GM04503 (cell line): ENCODE data around the gene GNA14.
"Not testable (repeated sequence)": the region's sequence is repeated elsewhere in the genome, so short reads cannot be mapped to it uniquely, and the experiment has no call there.

ENCODE experiments used
- DNase-seq: peaks from one replicate; pipeline ENCODE4 v3.0.0-alpha.2; 2012; ENCODE audit warnings: low read depth

Gene GNA14

DNA sequence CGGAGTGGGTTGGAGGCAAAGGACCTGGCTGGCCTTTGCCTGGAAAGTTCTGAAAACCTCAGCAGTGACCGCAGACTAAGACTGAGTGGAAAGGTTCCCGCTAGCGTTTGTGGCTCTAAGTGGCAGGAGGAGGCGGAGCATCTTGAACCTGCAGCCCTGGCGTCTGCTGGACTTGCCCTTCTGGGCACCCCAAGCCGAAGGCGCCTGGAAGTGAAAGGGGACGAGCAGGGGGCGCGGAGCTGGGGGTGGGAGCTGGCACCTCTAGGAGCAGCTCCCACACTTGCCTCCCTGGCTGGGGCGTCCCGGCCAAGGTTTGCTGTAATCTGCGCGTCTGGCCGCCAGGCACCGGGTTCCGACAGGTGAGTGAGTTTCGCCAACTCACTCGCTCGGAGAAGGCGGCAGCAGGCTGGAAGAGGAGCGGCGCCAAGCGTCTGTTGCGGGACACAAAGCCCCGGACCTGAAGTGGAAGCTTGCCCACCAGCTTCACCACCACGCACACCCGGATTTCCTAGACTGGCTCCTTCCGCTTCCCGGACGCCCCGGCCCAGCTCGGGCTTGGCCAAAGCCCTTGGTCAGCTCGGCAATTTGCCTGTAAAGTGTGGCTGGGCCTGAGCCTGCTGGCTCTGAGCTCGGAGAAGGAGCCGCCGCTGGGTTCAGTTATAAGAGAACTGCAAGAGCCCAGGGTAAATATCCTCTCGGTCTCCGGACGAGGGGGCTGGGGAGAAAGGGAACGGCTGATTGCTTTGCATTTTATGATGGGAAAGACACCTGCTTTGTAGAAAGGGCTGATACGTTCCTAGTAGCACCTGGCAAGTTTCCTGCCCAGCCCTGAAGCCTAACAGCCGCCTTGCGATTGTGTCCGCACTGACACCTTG, at the start of gene GNA14:
Gene GNA14, minus strand, starts transcription at position 89 of the 875 bp plus-strand sequence. CDS start 529 bp downstream, outside the sequence.
- no peak for DNase-seq

GRCh38 chr9:77697238-77697984, 49.3 kb upstream of the GNA14 start:
- DNase-seq: no peak

DNA sequence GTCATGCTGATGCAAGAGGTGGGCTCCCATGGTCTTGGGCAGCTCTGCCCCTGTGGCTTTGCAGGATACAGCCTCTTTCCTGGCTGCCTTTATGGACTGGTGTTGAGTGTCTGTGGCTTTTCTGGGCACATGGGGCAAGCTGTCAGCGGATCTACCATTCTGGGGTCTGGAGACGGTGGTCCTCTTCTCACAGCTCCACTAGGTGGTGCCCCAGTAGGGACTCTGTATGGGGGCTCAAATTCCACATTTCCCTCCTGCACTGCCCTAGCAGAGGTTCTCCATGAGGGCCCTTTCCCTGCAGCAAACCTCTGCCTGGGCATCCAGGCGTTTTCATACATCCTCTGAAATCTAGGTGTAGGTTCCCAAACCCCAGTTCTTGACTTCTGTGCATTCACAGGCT, 42.6 kb upstream of the GNA14 start:
- DNase-seq: not testable (repeated sequence)

GRCh38 chr9:77690119-77690518, 42.0 kb upstream of the GNA14 start:
- DNase-seq: not testable (repeated sequence)

DNA sequence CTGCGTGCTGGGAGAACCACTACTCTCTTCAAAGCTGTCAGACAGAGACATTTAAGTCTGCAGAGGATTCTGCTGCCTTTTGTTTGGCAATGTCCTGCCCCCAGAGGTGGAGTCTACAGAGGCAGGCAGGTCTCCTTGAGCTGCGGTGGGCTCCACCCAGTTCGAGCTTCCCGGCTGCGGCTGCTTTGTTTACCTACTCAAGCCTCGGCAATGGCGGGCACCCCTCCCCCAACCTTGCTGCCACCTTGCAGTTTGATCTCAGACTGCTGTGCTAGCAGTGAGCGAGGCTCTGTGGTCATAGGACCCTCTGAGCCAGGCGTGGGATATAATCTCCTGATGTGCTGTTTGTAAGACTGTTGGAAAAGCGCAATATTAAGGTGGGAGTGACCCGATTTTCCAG, 39.6 kb upstream of the GNA14 start:
- DNase-seq: not testable (repeated sequence)

DNA sequence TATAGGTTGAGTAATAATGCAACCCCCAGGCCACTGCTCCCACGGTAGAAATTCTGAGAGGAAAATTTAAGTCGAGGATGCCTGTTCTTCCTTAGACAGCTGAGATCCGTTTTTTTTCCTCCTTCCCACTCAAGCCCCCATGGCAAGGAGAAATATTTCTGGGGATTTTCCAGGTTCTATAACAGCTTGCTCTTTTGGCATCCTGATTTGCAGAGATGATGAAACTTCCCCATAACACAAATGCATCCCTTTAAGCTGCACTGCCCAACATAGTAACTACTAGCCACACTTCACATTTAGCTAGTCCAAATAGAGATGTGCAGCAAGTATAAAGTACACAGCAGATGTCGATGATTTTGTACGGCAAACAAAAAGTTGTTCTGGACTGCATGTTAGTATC, 32.5 kb upstream of the GNA14 start:
- DNase-seq: no peak

- DNase-seq: no peak
These were observed 31.7 kb upstream of the GNA14 start for GRCh38 chr9:77679661-77680368.

GRCh38 chr9:77679088-77679487, 31.0 kb upstream of the GNA14 start:
- DNase-seq: no peak

GRCh38 chr9:77677957-77678535, 29.9 kb upstream of the GNA14 start:
- DNase-seq: no peak

DNA sequence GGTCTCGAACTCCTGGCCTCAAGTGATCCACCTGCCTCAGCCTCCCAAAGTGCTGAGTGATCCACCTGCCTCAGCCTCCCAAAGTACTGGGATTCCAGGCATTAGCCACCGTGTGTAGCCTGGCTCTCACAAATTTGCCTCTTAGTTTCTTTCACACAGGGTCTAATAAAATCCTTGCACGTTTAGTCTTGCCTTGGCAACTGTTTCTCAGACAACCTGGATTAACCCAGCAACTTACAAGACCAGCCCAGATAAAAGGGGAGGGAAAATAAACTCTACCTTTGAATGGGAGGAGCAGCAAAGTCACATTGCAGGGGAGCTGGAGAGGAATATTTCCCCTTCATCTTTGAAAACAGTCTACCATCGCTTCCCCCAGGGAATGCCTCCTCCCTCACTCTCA, 29.3 kb upstream of the GNA14 start:
- DNase-seq: no peak

DNA sequence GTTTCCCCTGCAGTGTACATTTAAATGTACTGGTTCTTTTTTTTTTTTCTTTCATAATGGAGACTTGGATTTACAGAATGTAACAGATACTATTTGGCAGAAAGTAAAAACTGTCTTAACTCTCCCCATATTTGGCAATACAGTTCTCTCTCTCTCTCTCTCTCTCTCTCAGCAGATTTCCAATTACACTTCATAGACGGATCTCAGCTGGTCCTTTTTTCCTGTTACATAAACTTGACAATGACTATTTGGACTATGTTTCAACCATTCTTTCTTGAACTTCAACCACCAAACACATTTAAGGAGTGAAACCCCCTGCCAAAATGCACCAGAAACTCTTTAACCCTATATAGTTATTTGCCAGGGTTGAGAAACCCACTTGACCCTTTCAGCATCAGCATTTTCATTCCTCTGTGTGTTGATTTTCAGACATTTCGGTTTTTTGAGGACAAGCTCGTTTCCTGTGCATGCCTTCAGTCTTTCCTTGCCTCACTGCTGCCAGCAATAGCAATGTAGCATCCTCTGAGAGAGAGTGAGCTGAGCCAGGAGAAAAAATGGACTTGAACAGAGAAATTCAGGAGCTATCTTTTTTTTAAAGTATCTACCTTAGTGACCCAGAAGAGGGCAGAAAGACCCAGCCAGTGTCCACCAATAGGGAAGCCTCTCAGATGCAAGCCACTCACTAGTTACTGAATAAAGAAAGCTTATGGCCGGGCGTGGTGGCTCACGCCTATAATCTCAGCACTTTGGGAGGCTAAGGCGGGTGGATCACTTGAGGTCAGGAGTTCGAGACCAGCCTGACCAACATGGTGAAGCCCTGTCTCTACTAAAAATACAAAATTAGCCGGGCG, 26.0 kb upstream of the GNA14 start:
- no peak for DNase-seq

- no peak for DNase-seq
These were observed 24.1 kb upstream of the GNA14 start for GRCh38 chr9:77672183-77672582.

DNA sequence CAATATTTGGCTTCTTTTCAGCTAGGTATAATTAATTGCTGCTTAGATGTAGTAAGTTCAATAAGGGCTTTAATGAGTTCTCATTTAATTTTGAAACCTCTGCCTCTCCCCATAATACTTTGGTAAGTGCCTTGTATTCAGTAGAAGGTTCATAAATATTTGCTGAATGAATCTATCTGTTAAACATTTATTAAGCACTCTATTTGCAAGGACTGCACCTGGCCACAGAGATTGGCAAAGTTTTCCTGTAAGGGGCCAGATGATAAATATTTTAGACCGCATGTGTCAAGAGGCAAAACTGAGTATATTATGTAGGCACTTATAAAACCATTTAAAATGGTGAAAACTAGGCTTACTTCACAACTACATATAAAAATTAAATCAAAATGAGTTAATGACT, 19.0 kb upstream of the GNA14 start:
- no peak for DNase-seq

DNA sequence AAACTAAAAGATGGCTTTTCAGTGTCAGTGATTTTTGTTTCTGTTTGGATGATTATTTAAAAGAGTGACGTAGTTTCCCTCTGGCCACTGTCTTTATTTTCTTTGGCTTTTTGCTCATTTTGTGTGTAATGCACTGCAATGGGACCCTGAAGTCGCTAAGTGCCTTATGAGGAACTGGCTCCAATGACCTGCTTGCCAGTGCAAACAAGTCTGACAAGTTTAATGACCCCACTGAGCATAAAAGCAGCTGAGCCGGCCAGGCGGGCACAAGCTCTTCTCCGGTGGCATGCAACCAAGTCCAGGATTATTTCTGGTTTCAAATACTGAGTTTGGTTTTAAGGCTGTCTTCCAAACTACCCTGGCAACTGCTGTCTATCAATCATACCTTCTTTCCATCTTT, 15.6 kb upstream of the GNA14 start:
- no peak for DNase-seq

- DNase-seq: no peak
These were observed 13.5 kb upstream of the GNA14 start for GRCh38 chr9:77661566-77662085.

- no peak for DNase-seq
These were observed 11.8 kb upstream of the GNA14 start for GRCh38 chr9:77659926-77660325.

- no peak for DNase-seq
These were observed 3.1 kb upstream of the GNA14 start for GRCh38 chr9:77651203-77651602.

- no peak for DNase-seq
These were observed 1.1 kb upstream of the GNA14 start for GRCh38 chr9:77649109-77649812.

- no peak for DNase-seq
These were observed 572 bp downstream of the GNA14 start for GRCh38 chr9:77647267-77648233.
